Ascending aorta (tissue), 2 donors: Measurements from ENCODE around the gene MXD3. TPM values are rescaled to one million over a fixed set of nuclear protein-coding genes. Genes with fewer than 3 reads are reported as not detected.

Experiments
- DNase-seq, 2 donors: peaks; one replicate each; pipeline ENCODE4 v3.0.0-alpha.2; 2019; ENCODE audit warnings: low spot score in 2 of 2
- H3K27ac ChIP-seq, 2 donors: fragments of 200-600 bp; sonication (generic); one replicate each; pipeline ENCODE4 v1.5.1; 2016 to 2017; ENCODE audit warnings: mild to moderate bottlenecking in 1 of 2
- H3K27me3 ChIP-seq: fragments of 200-600 bp; sonication (generic); one replicate; pipeline ENCODE4 v1.5.1; 2017
- H3K36me3 ChIP-seq, 2 donors: fragments of 200-600 bp; sonication (generic); one replicate each; pipeline ENCODE4 v1.5.1; 2016
- H3K4me1 ChIP-seq, 2 donors: fragments of 200-600 bp; sonication (generic); one replicate each; pipeline ENCODE4 v1.5.1; 2016 to 2017; ENCODE audit warnings: mild to moderate bottlenecking in 1 of 2
- H3K4me3 ChIP-seq, 2 donors: fragments of 200-600 bp; sonication (generic); one replicate each; pipeline ENCODE4 v1.5.1; 2016 to 2017; ENCODE audit warnings: mild to moderate bottlenecking in 1 of 2
- H3K9me3 ChIP-seq, 2 donors: fragments of 200-600 bp; sonication (generic); one replicate each; pipeline ENCODE4 v1.5.1; 2016
- CTCF ChIP-seq, 3 experiments: fragments of 200-600 bp in 2 of 3; fragments of 450-650 bp in 1 of 3; sonication (generic) in 2 of 3; IDR thresholded peaks; one replicate each; pipeline ENCODE4 v1.5.1; 2016 to 2019; ENCODE audit warnings: antibody characterized with exemption in 3 of 3, mild to moderate bottlenecking in 1 of 3, moderate library complexity in 1 of 3
- intact Hi-C: fragments of 100-400 bp; cut with DNase I; formaldehyde crosslinking; loops from one replicate; pipeline ENCODE4 v1.15.1; 2023
- total RNA-seq: library from RNA; depleted of rRNA; stranded (reverse); fragments of >200 nt; gene quantifications from one replicate; pipeline ENCODE4 v1.1.0, GENCODE V29; 2016

The MXD3 gene
- total RNA-seq, 1 donor from 2014 or later, result 13.5 TPM

- Histone ChIP-seq H3K4me1 (no peaks in the 10 kb centered on the region), H3K27me3 (no peaks in the 10 kb centered on the region), H3K4me3 (no peak overlapping the region), H3K36me3 (peaks cover 52 to 65% of the 10 kb centered on the region in 2 donors), H3K9me3 (no peaks in the 10 kb centered on the region), H3K27ac (no peak overlapping the region)
- no peak for DNase-seq
- no peak for TF ChIP-seq CTCF (IDR thresholded peaks at IDR 0.05)
- intact Hi-C loops, result no loop called here
These were observed 19.5 kb upstream of the MXD3 start for GRCh38 chr5:177330991-177331842.

- H3K27ac ChIP-seq, result no peak overlapping the region
- TF ChIP-seq CTCF (IDR thresholded peaks at IDR 0.05), result no peak
- no peak overlapping the region for H3K4me3 ChIP-seq
- H3K27me3 ChIP-seq, result no peaks in the 10 kb centered on the region
- no peaks in the 10 kb centered on the region for H3K4me1 ChIP-seq
- DNase-seq, result no peak
- intact Hi-C loops, result no loop called here
- peaks cover 39 to 52% of the 10 kb centered on the region in 2 donors for H3K36me3 ChIP-seq
- H3K9me3 ChIP-seq, result no peaks in the 10 kb centered on the region
These were observed 18.2 kb upstream of the MXD3 start for GRCh38 chr5:177329883-177330282.

- intact Hi-C loops, result no loop called here
- H3K4me3 ChIP-seq, result no peak overlapping the region
- no peaks in the 10 kb centered on the region for H3K27me3 ChIP-seq
- no peak for TF ChIP-seq CTCF (IDR thresholded peaks at IDR 0.05)
- H3K27ac ChIP-seq, result peak overlapping the region in 1 of 2 donors; percentile 32
- no peaks in the 10 kb centered on the region for H3K4me1 ChIP-seq
- peaks cover 27 to 40% of the 10 kb centered on the region in 2 donors for H3K36me3 ChIP-seq
- DNase-seq, result no peak
- H3K9me3 ChIP-seq, result no peaks in the 10 kb centered on the region
These were observed 17.0 kb upstream of the MXD3 start for GRCh38 chr5:177328545-177329231.

GRCh38 chr5:177327539-177328522 lies 16.1 kb upstream of the MXD3 start:
- Histone ChIP-seq H3K9me3 (no peaks in the 10 kb centered on the region), H3K27ac (peak overlapping the region; percentile 19 to 32), H3K4me3 (no peak overlapping the region), H3K4me1 (no peaks in the 10 kb centered on the region), H3K27me3 (no peaks in the 10 kb centered on the region), H3K36me3 (peaks cover 18 to 32% of the 10 kb centered on the region in 2 donors)
- DNase-seq, result no peak
- intact Hi-C loops, result no loop called here
- no peak for TF ChIP-seq CTCF (IDR thresholded peaks at IDR 0.05)

GRCh38 chr5:177325868-177326381 lies 14.2 kb upstream of the MXD3 start:
- H3K36me3 ChIP-seq, result peaks cover 9 to 13% of the 10 kb centered on the region in 2 donors
- no peaks in the 10 kb centered on the region for H3K27me3 ChIP-seq
- intact Hi-C loops, result no loop called here

More at GRCh38 chr5:177325868-177326381, 14.2 kb upstream of the MXD3 start:
- H3K9me3 ChIP-seq, result no peaks in the 10 kb centered on the region
- TF ChIP-seq CTCF (IDR thresholded peaks at IDR 0.05), result no peak
- H3K4me3 ChIP-seq, result no peak overlapping the region
- no peak for DNase-seq
- no peak overlapping the region for H3K27ac ChIP-seq
- H3K4me1 ChIP-seq, result no peaks in the 10 kb centered on the region
